GM12873 (cell line): ENCODE data around the gene TMEM158.

Source experiments
- CTCF ChIP-seq: IDR thresholded peaks from 2 replicates; pipeline ENCODE4 v1.5.1; 2012; ENCODE audit warnings: low read depth, mild to moderate bottlenecking, moderate library complexity, low read length, control low read depth; ENCODE audit not compliant: insufficient read depth; ENCODE audit errors: missing control alignments

The TMEM158 gene

GRCh38 chr3:45232521-45232920 is 6.4 kb upstream of the TMEM158 start:
- no peak for TF ChIP-seq CTCF

GRCh38 chr3:45227946-45228345 is 1.9 kb upstream of the TMEM158 start:
- no peak for TF ChIP-seq CTCF

- no peak for TF ChIP-seq CTCF
These were observed 1.2 kb upstream of the TMEM158 start for GRCh38 chr3:45227071-45227820.

- TF ChIP-seq CTCF = no peak
These were observed 452 bp downstream of the TMEM158 start for GRCh38 chr3:45225465-45226205.

GRCh38 chr3:45224824-45225464 is 1.1 kb downstream of the TMEM158 start:
- TF ChIP-seq CTCF = peak; percentile 48

- no peak for TF ChIP-seq CTCF
These were observed 2.0 kb downstream of the TMEM158 start for GRCh38 chr3:45223889-45224727.
